GM23338 (cell line): ENCODE data around the gene SELENOH. TPM values are rescaled to one million over a fixed set of nuclear protein-coding genes. Genes with fewer than 3 reads are reported as not detected.

Experiments used
- ATAC-seq: fragments of 200-7000 bp; cut with Tn5 transposase; 3 replicates; pipeline ENCODE4 v1.9.1; 2020
- DNase-seq: peaks from one replicate; pipeline ENCODE4 v3.0.0-alpha.2; 2015; ENCODE audit warnings: low spot score
- H2AFZ ChIP-seq: fragments of 200-600 bp; sonication (generic); 2 replicates; pipeline ENCODE4 v1.8.0; 2016; ENCODE audit warnings: antibody characterized with exemption, mild to moderate bottlenecking, moderate library complexity
- H3F3A ChIP-seq: fragments of 200-600 bp; sonication (generic); replicated peaks from 2 replicates; pipeline ENCODE4 v1.8.0; 2017; ENCODE audit warnings: antibody characterized with exemption, mixed run types, low read depth
- H3K27ac ChIP-seq: fragments of 200-600 bp; sonication (generic); 2 replicates; pipeline ENCODE4 v1.6.1; 2016; ENCODE audit warnings: low read depth
- H3K27me3 ChIP-seq: fragments of 200-600 bp; sonication (generic); 2 replicates; pipeline ENCODE4 v1.8.0; 2016; ENCODE audit warnings: mild to moderate bottlenecking, mixed run types, moderate library complexity; ENCODE audit not compliant: insufficient read depth
- H3K36me3 ChIP-seq: fragments of 200-600 bp; sonication (generic); 2 replicates; pipeline ENCODE4 v1.8.0; 2016; ENCODE audit warnings: mild to moderate bottlenecking; ENCODE audit not compliant: insufficient read depth
- H3K4me1 ChIP-seq: fragments of 200-600 bp; sonication (generic); 2 replicates; pipeline ENCODE4 v1.8.0; 2016; ENCODE audit warnings: mild to moderate bottlenecking, moderate library complexity; ENCODE audit not compliant: insufficient read depth
- H3K4me2 ChIP-seq: fragments of 200-600 bp; sonication (generic); 2 replicates; pipeline ENCODE4 v1.7.1; 2017; ENCODE audit warnings: mixed run types
- H3K4me3 ChIP-seq: fragments of 200-600 bp; sonication (generic); 2 replicates; pipeline ENCODE4 v1.6.1; 2016; ENCODE audit warnings: mixed run types
- H3K79me2 ChIP-seq: fragments of 200-600 bp; sonication (generic); replicated peaks from 2 replicates; pipeline ENCODE4 v1.8.0; 2017; ENCODE audit warnings: mild to moderate bottlenecking; ENCODE audit not compliant: insufficient read depth
- H3K9me2 ChIP-seq: fragments of 200-600 bp; sonication (generic); 2 replicates; pipeline ENCODE4 v1.8.0; 2017; ENCODE audit not compliant: insufficient read depth
- H4K20me1 ChIP-seq: fragments of 200-600 bp; sonication (generic); replicated peaks from 2 replicates; pipeline ENCODE4 v1.8.0; 2017; ENCODE audit warnings: mild to moderate bottlenecking; ENCODE audit not compliant: insufficient read depth
- H3K27ac Mint-ChIP-seq: 2 replicates; pipeline ENCODE4 v1.8.0; 2020; ENCODE audit warnings: inconsistent platforms, mild to moderate bottlenecking, moderate library complexity, mixed read lengths
- H3K27me3 Mint-ChIP-seq: 3 replicates; pipeline ENCODE4 v1.8.0; 2022; ENCODE audit warnings: low read depth, mild to moderate bottlenecking, moderate library complexity, mixed read lengths, inconsistent platforms; ENCODE audit not compliant: insufficient read depth, poor library complexity
- H3K36me3 Mint-ChIP-seq: 3 replicates; pipeline ENCODE4 v1.8.0; 2021; ENCODE audit warnings: low read depth, mild to moderate bottlenecking, inconsistent platforms, moderate library complexity, mixed read lengths
- H3K4me1 Mint-ChIP-seq: 3 replicates; pipeline ENCODE4 v1.8.0; 2020; ENCODE audit warnings: mild to moderate bottlenecking, inconsistent platforms, mixed read lengths
- H3K4me3 Mint-ChIP-seq: 3 replicates; pipeline ENCODE4 v1.8.0; 2021; ENCODE audit warnings: moderate library complexity, mild to moderate bottlenecking, inconsistent platforms, mixed read lengths
- H3K9me3 Mint-ChIP-seq: 3 replicates; pipeline ENCODE4 v1.8.0; 2020; ENCODE audit warnings: moderate library complexity, mild to moderate bottlenecking, inconsistent platforms, mixed read lengths
- CREB1 ChIP-seq: fragments of 250-450 bp; sonication (Bioruptor Pico); IDR thresholded peaks from 2 replicates; pipeline ENCODE4 v1.5.0; 2020; ENCODE audit warnings: low read depth, mild to moderate bottlenecking, moderate library complexity
- EZH2phosphoT487 ChIP-seq: fragments of 200-600 bp; sonication (generic); IDR thresholded peaks from one replicate; pipeline ENCODE4 v1.8.1; 2018; ENCODE audit warnings: antibody characterized with exemption; ENCODE audit not compliant: unreplicated experiment
- JUNB ChIP-seq: IDR thresholded peaks from one replicate; pipeline ENCODE4 v1.6.1; 2016; ENCODE audit warnings: antibody characterized with exemption; ENCODE audit not compliant: unreplicated experiment
- POLR2AphosphoS5 ChIP-seq: IDR thresholded peaks from 2 replicates; pipeline ENCODE4 v1.6.1; 2016; ENCODE audit warnings: antibody characterized with exemption, low read depth
- STAT1 ChIP-seq: IDR thresholded peaks from one replicate; pipeline ENCODE4 v1.6.1; 2016; ENCODE audit warnings: antibody characterized with exemption; ENCODE audit not compliant: unreplicated experiment
- ZNF114 ChIP-seq: fragments of 250-450 bp; sonication (Bioruptor Pico); IDR thresholded peaks from 2 replicates; pipeline ENCODE4 v1.5.0; 2020; ENCODE audit warnings: mild to moderate bottlenecking, moderate library complexity
- polyA plus RNA-seq: library from polyadenylated mRNA; unstranded; fragments of >200 nt; fragmentation: Nextera tagmentation; extraction: Ambion mirVana; gene quantifications from 2 replicates; pipeline ENCODE4 v1.2.1, GENCODE V29; 2016
- total RNA-seq: library from RNA; depleted of rRNA; stranded (reverse); fragments of >200 nt; shearing (Covaris generic); gene quantifications from 2 replicates; pipeline ENCODE4 v1.2.3, GENCODE V29; 2014
- TF ChIP-seq, protein P1 (sequence below): IDR thresholded peaks from 2 replicates; pipeline ENCODE4 v1.6.1; 2016; ENCODE audit warnings: antibody characterized with exemption
- TF ChIP-seq, protein P2 (sequence below): IDR thresholded peaks from one replicate; pipeline ENCODE4 v1.6.1; 2018; ENCODE audit warnings: antibody characterized with exemption; ENCODE audit not compliant: unreplicated experiment
- TF ChIP-seq, protein P3 (sequence below): fragments of 250-450 bp; sonication (Bioruptor Pico); IDR thresholded peaks from 2 replicates; pipeline ENCODE4 v1.5.0; 2020; ENCODE audit warnings: mild to moderate bottlenecking, moderate library complexity
- TF ChIP-seq, protein P4 (sequence below), 2 experiments: fragments of 200-600 bp in 1 of 2; sonication (generic) in 1 of 2; conservative IDR thresholded peaks; 2 replicates each; pipeline versions ENCODE4 v1.5.1 to v1.6.1; 2016 to 2017; ENCODE audit warnings: antibody characterized with exemption in 2 of 2, low read depth in 2 of 2, mild to moderate bottlenecking in 2 of 2, moderate library complexity in 1 of 2

SELENOH gene
- total and polyA plus RNA-seq, 2 experiments from 2014 or later: 282 to 379 TPM

DNA sequence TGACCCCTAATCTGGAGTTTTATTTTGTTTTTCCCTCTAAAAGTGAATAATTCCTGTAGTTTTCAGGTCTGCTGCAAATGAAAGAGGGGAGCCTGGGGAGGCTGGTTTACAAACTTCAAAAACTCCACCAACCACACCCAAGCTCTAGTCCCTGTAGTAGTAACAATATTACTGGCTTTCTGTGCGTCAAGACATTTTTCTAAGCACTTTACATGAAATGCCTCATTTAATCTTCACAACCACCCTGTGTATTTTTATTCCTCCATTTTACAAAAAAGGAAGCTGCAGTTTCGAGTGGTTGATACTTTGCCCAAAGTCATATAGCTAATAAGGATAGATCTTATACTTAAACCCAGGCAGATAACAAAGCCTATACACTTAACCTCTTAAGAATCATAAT is 43.8 kb downstream of the SELENOH start:
- Histone ChIP-seq H3K9me2 (no peaks in the 10 kb centered on the region), H3K36me3 (no peaks in the 10 kb centered on the region), H2AFZ (no peak overlapping the region), H4K20me1 (peaks cover 12% of the 10 kb centered on the region), H3F3A (no peaks in the 10 kb centered on the region), H3K79me2 (peaks cover 94% of the 10 kb centered on the region), H3K4me2 (no peak overlapping the region), H3K4me3 (no peak overlapping the region), H3K27ac (no peak overlapping the region), H3K27me3 (no peaks in the 10 kb centered on the region), H3K4me1 (peaks cover 47% of the 10 kb centered on the region)
- ATAC-seq (no peak), DNase-seq (no peak)
- TF ChIP-seq, protein P1, sequence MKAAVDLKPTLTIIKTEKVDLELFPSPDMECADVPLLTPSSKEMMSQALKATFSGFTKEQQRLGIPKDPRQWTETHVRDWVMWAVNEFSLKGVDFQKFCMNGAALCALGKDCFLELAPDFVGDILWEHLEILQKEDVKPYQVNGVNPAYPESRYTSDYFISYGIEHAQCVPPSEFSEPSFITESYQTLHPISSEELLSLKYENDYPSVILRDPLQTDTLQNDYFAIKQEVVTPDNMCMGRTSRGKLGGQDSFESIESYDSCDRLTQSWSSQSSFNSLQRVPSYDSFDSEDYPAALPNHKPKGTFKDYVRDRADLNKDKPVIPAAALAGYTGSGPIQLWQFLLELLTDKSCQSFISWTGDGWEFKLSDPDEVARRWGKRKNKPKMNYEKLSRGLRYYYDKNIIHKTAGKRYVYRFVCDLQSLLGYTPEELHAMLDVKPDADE: no peak
- TF ChIP-seq, protein P2, sequence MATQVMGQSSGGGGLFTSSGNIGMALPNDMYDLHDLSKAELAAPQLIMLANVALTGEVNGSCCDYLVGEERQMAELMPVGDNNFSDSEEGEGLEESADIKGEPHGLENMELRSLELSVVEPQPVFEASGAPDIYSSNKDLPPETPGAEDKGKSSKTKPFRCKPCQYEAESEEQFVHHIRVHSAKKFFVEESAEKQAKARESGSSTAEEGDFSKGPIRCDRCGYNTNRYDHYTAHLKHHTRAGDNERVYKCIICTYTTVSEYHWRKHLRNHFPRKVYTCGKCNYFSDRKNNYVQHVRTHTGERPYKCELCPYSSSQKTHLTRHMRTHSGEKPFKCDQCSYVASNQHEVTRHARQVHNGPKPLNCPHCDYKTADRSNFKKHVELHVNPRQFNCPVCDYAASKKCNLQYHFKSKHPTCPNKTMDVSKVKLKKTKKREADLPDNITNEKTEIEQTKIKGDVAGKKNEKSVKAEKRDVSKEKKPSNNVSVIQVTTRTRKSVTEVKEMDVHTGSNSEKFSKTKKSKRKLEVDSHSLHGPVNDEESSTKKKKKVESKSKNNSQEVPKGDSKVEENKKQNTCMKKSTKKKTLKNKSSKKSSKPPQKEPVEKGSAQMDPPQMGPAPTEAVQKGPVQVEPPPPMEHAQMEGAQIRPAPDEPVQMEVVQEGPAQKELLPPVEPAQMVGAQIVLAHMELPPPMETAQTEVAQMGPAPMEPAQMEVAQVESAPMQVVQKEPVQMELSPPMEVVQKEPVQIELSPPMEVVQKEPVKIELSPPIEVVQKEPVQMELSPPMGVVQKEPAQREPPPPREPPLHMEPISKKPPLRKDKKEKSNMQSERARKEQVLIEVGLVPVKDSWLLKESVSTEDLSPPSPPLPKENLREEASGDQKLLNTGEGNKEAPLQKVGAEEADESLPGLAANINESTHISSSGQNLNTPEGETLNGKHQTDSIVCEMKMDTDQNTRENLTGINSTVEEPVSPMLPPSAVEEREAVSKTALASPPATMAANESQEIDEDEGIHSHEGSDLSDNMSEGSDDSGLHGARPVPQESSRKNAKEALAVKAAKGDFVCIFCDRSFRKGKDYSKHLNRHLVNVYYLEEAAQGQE: no peak
- TF ChIP-seq, protein P3, sequence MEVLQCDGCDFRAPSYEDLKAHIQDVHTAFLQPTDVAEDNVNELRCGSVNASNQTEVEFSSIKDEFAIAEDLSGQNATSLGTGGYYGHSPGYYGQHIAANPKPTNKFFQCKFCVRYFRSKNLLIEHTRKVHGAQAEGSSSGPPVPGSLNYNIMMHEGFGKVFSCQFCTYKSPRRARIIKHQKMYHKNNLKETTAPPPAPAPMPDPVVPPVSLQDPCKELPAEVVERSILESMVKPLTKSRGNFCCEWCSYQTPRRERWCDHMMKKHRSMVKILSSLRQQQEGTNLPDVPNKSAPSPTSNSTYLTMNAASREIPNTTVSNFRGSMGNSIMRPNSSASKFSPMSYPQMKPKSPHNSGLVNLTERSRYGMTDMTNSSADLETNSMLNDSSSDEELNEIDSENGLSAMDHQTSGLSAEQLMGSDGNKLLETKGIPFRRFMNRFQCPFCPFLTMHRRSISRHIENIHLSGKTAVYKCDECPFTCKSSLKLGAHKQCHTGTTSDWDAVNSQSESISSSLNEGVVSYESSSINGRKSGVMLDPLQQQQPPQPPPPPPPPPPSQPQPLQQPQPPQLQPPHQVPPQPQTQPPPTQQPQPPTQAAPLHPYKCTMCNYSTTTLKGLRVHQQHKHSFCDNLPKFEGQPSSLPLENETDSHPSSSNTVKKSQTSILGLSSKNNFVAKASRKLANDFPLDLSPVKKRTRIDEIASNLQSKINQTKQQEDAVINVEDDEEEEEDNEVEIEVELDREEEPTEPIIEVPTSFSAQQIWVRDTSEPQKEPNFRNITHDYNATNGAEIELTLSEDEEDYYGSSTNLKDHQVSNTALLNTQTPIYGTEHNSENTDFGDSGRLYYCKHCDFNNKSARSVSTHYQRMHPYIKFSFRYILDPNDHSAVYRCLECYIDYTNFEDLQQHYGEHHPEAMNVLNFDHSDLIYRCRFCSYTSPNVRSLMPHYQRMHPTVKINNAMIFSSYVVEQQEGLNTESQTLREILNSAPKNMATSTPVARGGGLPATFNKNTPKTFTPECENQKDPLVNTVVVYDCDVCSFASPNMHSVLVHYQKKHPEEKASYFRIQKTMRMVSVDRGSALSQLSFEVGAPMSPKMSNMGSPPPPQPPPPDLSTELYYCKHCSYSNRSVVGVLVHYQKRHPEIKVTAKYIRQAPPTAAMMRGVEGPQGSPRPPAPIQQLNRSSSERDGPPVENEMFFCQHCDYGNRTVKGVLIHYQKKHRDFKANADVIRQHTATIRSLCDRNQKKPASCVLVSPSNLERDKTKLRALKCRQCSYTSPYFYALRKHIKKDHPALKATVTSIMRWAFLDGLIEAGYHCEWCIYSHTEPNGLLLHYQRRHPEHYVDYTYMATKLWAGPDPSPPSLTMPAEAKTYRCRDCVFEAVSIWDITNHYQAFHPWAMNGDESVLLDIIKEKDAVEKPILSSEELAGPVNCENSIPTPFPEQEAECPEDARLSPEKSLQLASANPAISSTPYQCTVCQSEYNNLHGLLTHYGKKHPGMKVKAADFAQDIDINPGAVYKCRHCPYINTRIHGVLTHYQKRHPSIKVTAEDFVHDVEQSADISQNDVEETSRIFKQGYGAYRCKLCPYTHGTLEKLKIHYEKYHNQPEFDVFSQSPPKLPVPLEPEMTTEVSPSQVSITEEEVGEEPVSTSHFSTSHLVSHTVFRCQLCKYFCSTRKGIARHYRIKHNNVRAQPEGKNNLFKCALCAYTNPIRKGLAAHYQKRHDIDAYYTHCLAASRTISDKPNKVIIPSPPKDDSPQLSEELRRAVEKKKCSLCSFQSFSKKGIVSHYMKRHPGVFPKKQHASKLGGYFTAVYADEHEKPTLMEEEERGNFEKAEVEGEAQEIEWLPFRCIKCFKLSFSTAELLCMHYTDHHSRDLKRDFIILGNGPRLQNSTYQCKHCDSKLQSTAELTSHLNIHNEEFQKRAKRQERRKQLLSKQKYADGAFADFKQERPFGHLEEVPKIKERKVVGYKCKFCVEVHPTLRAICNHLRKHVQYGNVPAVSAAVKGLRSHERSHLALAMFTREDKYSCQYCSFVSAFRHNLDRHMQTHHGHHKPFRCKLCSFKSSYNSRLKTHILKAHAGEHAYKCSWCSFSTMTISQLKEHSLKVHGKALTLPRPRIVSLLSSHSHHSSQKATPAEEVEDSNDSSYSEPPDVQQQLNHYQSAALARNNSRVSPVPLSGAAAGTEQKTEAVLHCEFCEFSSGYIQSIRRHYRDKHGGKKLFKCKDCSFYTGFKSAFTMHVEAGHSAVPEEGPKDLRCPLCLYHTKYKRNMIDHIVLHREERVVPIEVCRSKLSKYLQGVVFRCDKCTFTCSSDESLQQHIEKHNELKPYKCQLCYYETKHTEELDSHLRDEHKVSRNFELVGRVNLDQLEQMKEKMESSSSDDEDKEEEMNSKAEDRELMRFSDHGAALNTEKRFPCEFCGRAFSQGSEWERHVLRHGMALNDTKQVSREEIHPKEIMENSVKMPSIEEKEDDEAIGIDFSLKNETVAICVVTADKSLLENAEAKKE (CRISPR knock-in tag): no peak
- TF ChIP-seq POLR2AphosphoS5 (no peak), STAT1 (no peak), JUNB (no peak), ZNF114 (no peak), EZH2phosphoT487 (no peak), CREB1 (CRISPR knock-in tag) (no peak)
- TF ChIP-seq, protein P4, sequence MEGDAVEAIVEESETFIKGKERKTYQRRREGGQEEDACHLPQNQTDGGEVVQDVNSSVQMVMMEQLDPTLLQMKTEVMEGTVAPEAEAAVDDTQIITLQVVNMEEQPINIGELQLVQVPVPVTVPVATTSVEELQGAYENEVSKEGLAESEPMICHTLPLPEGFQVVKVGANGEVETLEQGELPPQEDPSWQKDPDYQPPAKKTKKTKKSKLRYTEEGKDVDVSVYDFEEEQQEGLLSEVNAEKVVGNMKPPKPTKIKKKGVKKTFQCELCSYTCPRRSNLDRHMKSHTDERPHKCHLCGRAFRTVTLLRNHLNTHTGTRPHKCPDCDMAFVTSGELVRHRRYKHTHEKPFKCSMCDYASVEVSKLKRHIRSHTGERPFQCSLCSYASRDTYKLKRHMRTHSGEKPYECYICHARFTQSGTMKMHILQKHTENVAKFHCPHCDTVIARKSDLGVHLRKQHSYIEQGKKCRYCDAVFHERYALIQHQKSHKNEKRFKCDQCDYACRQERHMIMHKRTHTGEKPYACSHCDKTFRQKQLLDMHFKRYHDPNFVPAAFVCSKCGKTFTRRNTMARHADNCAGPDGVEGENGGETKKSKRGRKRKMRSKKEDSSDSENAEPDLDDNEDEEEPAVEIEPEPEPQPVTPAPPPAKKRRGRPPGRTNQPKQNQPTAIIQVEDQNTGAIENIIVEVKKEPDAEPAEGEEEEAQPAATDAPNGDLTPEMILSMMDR (conservative IDR thresholded peaks at IDR 0.05; ENCODE audit: low read depth in 2 of 2): no peak
- peaks cover 11% of the 10 kb centered on the region for H3K27me3 Mint-ChIP-seq
- no peaks in the 10 kb centered on the region for H3K9me3 Mint-ChIP-seq
- H3K4me1 Mint-ChIP-seq: peaks cover 63% of the 10 kb centered on the region
- H3K27ac Mint-ChIP-seq: no peak overlapping the region
- H3K4me3 Mint-ChIP-seq: no peak overlapping the region
- H3K36me3 Mint-ChIP-seq: peaks cover 2% of the 10 kb centered on the region; the same call in 1 of the 3 replicates
